Sigmoid colon (tissue), 7 donors: ENCODE data around the gene GABBR2. TPM values are rescaled to one million over a fixed set of nuclear protein-coding genes. Genes with fewer than 3 reads are reported as not detected.

ENCODE experiments used
- DNase-seq: peaks from one replicate; pipeline ENCODE4 v3.0.0-alpha.2; 2019
- H3K27ac ChIP-seq, 4 donors: fragments of 200-600 bp; sonication (generic); one replicate each; pipeline ENCODE4 v1.5.1; 2016 to 2019; ENCODE audit warnings: mild to moderate bottlenecking in 1 of 4
- H3K27me3 ChIP-seq, 3 donors: fragments of 200-600 bp; sonication (generic); one replicate each; pipeline ENCODE4 v1.5.1; 2019; ENCODE audit warnings: mild to moderate bottlenecking in 1 of 3
- H3K36me3 ChIP-seq, 4 donors: fragments of 200-600 bp; sonication (generic); one replicate each; pipeline ENCODE4 v1.5.1; 2016 to 2019
- H3K4me1 ChIP-seq, 4 donors: fragments of 200-600 bp; sonication (generic); one replicate each; pipeline ENCODE4 v1.5.1; 2017 to 2019
- H3K4me3 ChIP-seq, 4 donors: fragments of 200-600 bp; sonication (generic); one replicate each; pipeline ENCODE4 v1.5.1; 2017 to 2019; ENCODE audit warnings: mild to moderate bottlenecking in 2 of 4, moderate library complexity in 1 of 4
- H3K9me3 ChIP-seq, 4 donors: fragments of 200-600 bp in 3 of 4; sonication (generic) in 3 of 4; one replicate each; pipeline versions ENCODE4 v1.5.1 to v1.6.1; 2013 to 2019
- EP300 ChIP-seq, 4 donors: sonication (generic); formaldehyde crosslinking; IDR thresholded peaks; one replicate each; pipeline ENCODE4 v1.6.1; 2017; ENCODE audit warnings: antibody characterized with exemption in 4 of 4
- POLR2A ChIP-seq, 2 donors: fragments of 450-650 bp; IDR thresholded peaks; one replicate each; pipeline ENCODE4 v1.6.1; 2016; ENCODE audit warnings: antibody characterized with exemption in 2 of 2, mild to moderate bottlenecking in 2 of 2, moderate library complexity in 2 of 2
- POLR2AphosphoS5 ChIP-seq, 4 donors: sonication (generic); formaldehyde crosslinking; IDR thresholded peaks; one replicate each; pipeline ENCODE4 v1.6.1; 2017; ENCODE audit warnings: antibody characterized with exemption in 4 of 4
- WGBS, 2 donors: extraction: QIAGEN DNeasy Blood & Tissue Kit; methylation state at CpG; one replicate each; pipeline ENCODE4 v1.1.7; 2013; 5-methylcytosine and 5-hydroxymethylcytosine counted together
- intact Hi-C: fragments of 100-400 bp; cut with DNase I; formaldehyde crosslinking; loops from one replicate; pipeline ENCODE4 v1.15.1; 2023
- polyA plus RNA-seq, 3 donors: library from polyadenylated mRNA; stranded (reverse); fragments of 200-250 nt; gene quantifications; one replicate each; pipeline ENCODE4 v1.2.3, GENCODE V29; 2013
- total RNA-seq, 4 donors: library from RNA; depleted of rRNA; stranded (reverse); fragments of >200 nt; gene quantifications; one replicate each; pipeline ENCODE4 v1.1.0, GENCODE V29; 2016
- TF ChIP-seq, protein P1 (sequence below), 4 experiments: fragments of 450-650 bp in 3 of 4; fragments of 200-600 bp in 1 of 4; IDR thresholded peaks; one replicate each; pipeline ENCODE4 v1.5.1; 2016 to 2019; ENCODE audit warnings: antibody characterized with exemption in 4 of 4, mild to moderate bottlenecking in 3 of 4, moderate library complexity in 2 of 4
- donor health status: healthy with polysubstance abuse.
- donor health status: Bipolar disorder and iron deficiency.
- donor health status: healthy.

Gene GABBR2
- total and polyA plus RNA-seq, 7 donors = under 0.01 to 0.04 (median under 0.01) TPM; not detected in 4

- Histone ChIP-seq H3K9me3 (no peaks in the 10 kb centered on the region), H3K36me3 (no peaks in the 10 kb centered on the region), H3K4me1 (no peaks in the 10 kb centered on the region), H3K4me3 (no peak overlapping the region), H3K27me3 (no peaks in the 10 kb centered on the region), H3K27ac (no peak overlapping the region)
- intact Hi-C loops = no loop called here
- TF ChIP-seq POLR2AphosphoS5 (IDR thresholded peaks at IDR 0.05) (no peak), POLR2A (IDR thresholded peaks at IDR 0.05) (no peak), EP300 (IDR thresholded peaks at IDR 0.05) (no peak)
- TF ChIP-seq, protein P1, sequence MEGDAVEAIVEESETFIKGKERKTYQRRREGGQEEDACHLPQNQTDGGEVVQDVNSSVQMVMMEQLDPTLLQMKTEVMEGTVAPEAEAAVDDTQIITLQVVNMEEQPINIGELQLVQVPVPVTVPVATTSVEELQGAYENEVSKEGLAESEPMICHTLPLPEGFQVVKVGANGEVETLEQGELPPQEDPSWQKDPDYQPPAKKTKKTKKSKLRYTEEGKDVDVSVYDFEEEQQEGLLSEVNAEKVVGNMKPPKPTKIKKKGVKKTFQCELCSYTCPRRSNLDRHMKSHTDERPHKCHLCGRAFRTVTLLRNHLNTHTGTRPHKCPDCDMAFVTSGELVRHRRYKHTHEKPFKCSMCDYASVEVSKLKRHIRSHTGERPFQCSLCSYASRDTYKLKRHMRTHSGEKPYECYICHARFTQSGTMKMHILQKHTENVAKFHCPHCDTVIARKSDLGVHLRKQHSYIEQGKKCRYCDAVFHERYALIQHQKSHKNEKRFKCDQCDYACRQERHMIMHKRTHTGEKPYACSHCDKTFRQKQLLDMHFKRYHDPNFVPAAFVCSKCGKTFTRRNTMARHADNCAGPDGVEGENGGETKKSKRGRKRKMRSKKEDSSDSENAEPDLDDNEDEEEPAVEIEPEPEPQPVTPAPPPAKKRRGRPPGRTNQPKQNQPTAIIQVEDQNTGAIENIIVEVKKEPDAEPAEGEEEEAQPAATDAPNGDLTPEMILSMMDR (IDR thresholded peaks at IDR 0.05) = no peak
- no peak for DNase-seq
- 14 to 18% methylated on average over 9 of the region's 9 CpGs for WGBS, 2 donors
These were observed 30.4 kb downstream of the GABBR2 start for GRCh38 chr9:98678244-98678842.

- H3K27me3 ChIP-seq = no peaks in the 10 kb centered on the region
- no peak for TF ChIP-seq POLR2A (IDR thresholded peaks at IDR 0.05)
- intact Hi-C loops = no loop called here
These were observed 35.1 kb downstream of the GABBR2 start for GRCh38 chr9:98673681-98674080.

GRCh38 chr9:98667005-98667640 lies 41.6 kb downstream of the GABBR2 start:
- Histone ChIP-seq H3K4me1 (no peaks in the 10 kb centered on the region), H3K27ac (no peak overlapping the region), H3K27me3 (no peaks in the 10 kb centered on the region), H3K4me3 (no peak overlapping the region), H3K9me3 (no peaks in the 10 kb centered on the region), H3K36me3 (no peaks in the 10 kb centered on the region)
- TF ChIP-seq POLR2AphosphoS5 (IDR thresholded peaks at IDR 0.05) (no peak), EP300 (IDR thresholded peaks at IDR 0.05) (no peak), POLR2A (IDR thresholded peaks at IDR 0.05) (no peak)
- TF ChIP-seq, protein P1 (IDR thresholded peaks at IDR 0.05) = no peak
- no peak for DNase-seq
- intact Hi-C loops = no loop called here
- WGBS, 2 donors = 66 to 77% methylated on average over 4 of the region's 4 CpGs

More at GRCh38 chr9:98673681-98674080, 35.1 kb downstream of the GABBR2 start:
- Histone ChIP-seq H3K9me3 (no peaks in the 10 kb centered on the region), H3K4me1 (no peaks in the 10 kb centered on the region), H3K27ac (no peak overlapping the region), H3K4me3 (no peak overlapping the region), H3K36me3 (no peaks in the 10 kb centered on the region)
- WGBS, 2 donors = 64% methylated on average over 5 of the region's 5 CpGs
- no peak for DNase-seq

DNA sequence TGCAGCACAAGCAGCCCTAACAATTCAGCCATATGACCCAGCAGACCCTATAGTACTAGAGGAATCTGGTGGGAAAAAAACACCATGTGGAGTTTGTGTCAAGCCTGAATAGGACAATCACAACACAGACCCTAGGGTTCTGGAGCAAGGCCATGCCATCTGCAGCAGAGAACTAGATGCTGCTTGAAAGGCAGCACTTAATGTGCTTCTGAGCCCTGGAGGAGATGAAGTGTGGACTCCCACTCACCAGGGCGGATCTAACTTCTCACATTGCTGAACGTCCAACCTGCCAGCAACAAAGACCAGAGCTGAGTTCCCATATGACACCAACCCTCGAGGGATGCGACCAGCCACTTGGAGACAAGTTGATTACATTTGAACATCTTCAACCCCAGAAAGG lies 43.2 kb downstream of the GABBR2 start:
- DNase-seq = no peak
- Histone ChIP-seq H3K27ac (no peak overlapping the region), H3K36me3 (no peaks in the 10 kb centered on the region), H3K4me3 (no peak overlapping the region), H3K4me1 (no peaks in the 10 kb centered on the region), H3K27me3 (no peaks in the 10 kb centered on the region), H3K9me3 (no peaks in the 10 kb centered on the region)
- intact Hi-C loops = no loop called here
- TF ChIP-seq EP300 (IDR thresholded peaks at IDR 0.05) (no peak), POLR2A (IDR thresholded peaks at IDR 0.05) (no peak), POLR2AphosphoS5 (IDR thresholded peaks at IDR 0.05) (no peak)
- TF ChIP-seq, protein P1 (IDR thresholded peaks at IDR 0.05) = no peak
- WGBS, 2 donors = 74 to 83% methylated on average over 4 of the region's 4 CpGs

DNA sequence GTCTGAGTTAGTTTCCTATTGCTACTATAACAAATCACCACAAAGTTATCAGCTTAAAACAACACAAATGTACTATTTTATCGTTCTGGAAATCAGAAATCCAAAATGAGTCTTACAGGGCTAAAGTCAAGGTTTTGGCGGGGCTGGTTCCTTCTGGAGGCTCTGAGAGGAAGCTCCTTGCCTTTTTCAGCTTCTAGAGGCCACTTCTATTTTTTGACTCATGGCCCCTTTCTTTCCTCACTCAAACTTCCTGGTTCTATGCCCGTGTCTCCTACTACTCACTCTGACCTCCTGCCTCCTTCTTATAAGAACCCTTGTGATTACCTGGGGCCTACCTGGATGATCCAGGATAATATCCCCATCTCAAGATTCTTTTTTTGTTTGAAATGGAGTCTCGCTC lies 48.2 kb downstream of the GABBR2 start:
- Histone ChIP-seq H3K4me1 (peaks cover 0 to 32% (median 20%) of the 10 kb centered on the region in 4 donors), H3K27ac (no peak overlapping the region), H3K36me3 (no peaks in the 10 kb centered on the region), H3K27me3 (no peaks in the 10 kb centered on the region), H3K4me3 (no peak overlapping the region), H3K9me3 (no peaks in the 10 kb centered on the region)
- intact Hi-C loops = no loop called here
- no peak for DNase-seq
- TF ChIP-seq POLR2A (IDR thresholded peaks at IDR 0.05) (no peak), POLR2AphosphoS5 (IDR thresholded peaks at IDR 0.05) (no peak), EP300 (IDR thresholded peaks at IDR 0.05) (no peak)
- TF ChIP-seq, protein P1 (IDR thresholded peaks at IDR 0.05) = no peak
- 64% methylated on average over 4 of the region's 4 CpGs for WGBS, 2 donors
